Calu3 (cell line): ENCODE data around the gene COL8A2. TPM values are rescaled to one million over a fixed set of nuclear protein-coding genes. Genes with fewer than 3 reads are reported as not detected.

Source experiments
- BruUV-seq: library from RNA; stranded (reverse); fragments of 400-500 nt; replicated peaks from 2 replicates; lab custom pipeline; 2021; lab: Mats Ljungman, UMichigan
- CTCF ChIA-PET: fragments of 300-600 bp; sonication (Branson Sonifier 250); formaldehyde crosslinking; loops from one replicate; lab custom pipeline; 2022; ENCODE audit warnings: antibody characterized with exemption; lab: Charles Lee
- DNase-seq: peaks from one replicate; pipeline ENCODE4 v3.0.0; 2022
- H3K27ac Mint-ChIP-seq: one replicate; pipeline ENCODE4 v1.8.0; 2022; ENCODE audit warnings: mixed read lengths; ENCODE audit not compliant: unreplicated experiment
- H3K27me3 Mint-ChIP-seq: one replicate; pipeline ENCODE4 v1.8.0; 2022; ENCODE audit warnings: mixed read lengths; ENCODE audit not compliant: unreplicated experiment
- H3K36me3 Mint-ChIP-seq: one replicate; pipeline ENCODE4 v1.8.0; 2022; ENCODE audit warnings: mild to moderate bottlenecking, moderate library complexity, mixed read lengths; ENCODE audit not compliant: insufficient read depth, unreplicated experiment
- H3K4me1 Mint-ChIP-seq: one replicate; pipeline ENCODE4 v1.8.0; 2022; ENCODE audit warnings: mild to moderate bottlenecking, low read depth, mixed read lengths; ENCODE audit not compliant: unreplicated experiment
- H3K4me3 Mint-ChIP-seq: one replicate; pipeline ENCODE4 v1.8.0; 2022; ENCODE audit warnings: mild to moderate bottlenecking, low read depth, moderate library complexity, mixed read lengths; ENCODE audit not compliant: unreplicated experiment
- H3K9me3 Mint-ChIP-seq: one replicate; pipeline ENCODE4 v1.8.0; 2022; ENCODE audit warnings: low read depth, mixed read lengths; ENCODE audit not compliant: unreplicated experiment
- CTCF ChIP-seq: fragments of 200-600 bp; IDR thresholded peaks from one replicate; pipeline ENCODE4 v1.8.0; 2022; ENCODE audit warnings: antibody characterized with exemption; ENCODE audit not compliant: unreplicated experiment
- intact Hi-C: fragments of 100-400 bp; cut with micrococcal nuclease; formaldehyde crosslinking; loops from one replicate; pipeline ENCODE4 v1.10.0; 2022; ENCODE audit not compliant: unreplicated experiment
- total RNA-seq: library from RNA; stranded (reverse); gene quantifications from 2 replicates; pipeline ENCODE4 v1.2.3, GENCODE V29; 2022

COL8A2 gene
- total RNA-seq, 1 experiment from 2014 or later = not detected

GRCh38 chr1:36134031-36134430, 9.0 kb upstream of the COL8A2 start:
- no peak for DNase-seq
- H3K4me1 Mint-ChIP-seq = peaks cover 30% of the 10 kb centered on the region
- H3K4me3 Mint-ChIP-seq = no peak overlapping the region
- H3K36me3 Mint-ChIP-seq = peaks cover 24% of the 10 kb centered on the region
- intact Hi-C loops = loop anchor here (1.0 kb wide), 1 partner anchor 35 kb away; no protein-coding TSS in a partner anchor
- H3K27me3 Mint-ChIP-seq = no peaks in the 10 kb centered on the region
- TF ChIP-seq CTCF = no peak
- no peaks in the 10 kb centered on the region for H3K9me3 Mint-ChIP-seq
- H3K27ac Mint-ChIP-seq = no peak overlapping the region
- CTCF ChIA-PET = interaction anchor here (0.6 to 2.5 kb wide), 10 partner anchors 16 to 166 kb away, joined by 3 to 29 read pairs (median 4); partner anchors contain the start of gene TRAPPC3
- BruUV-seq = no TSS peak

GRCh38 chr1:36133484-36133883, 8.5 kb upstream of the COL8A2 start:
- intact Hi-C loops = no loop called here
- TF ChIP-seq CTCF = no peak
- Mint-ChIP-seq H3K27me3 (no peaks in the 10 kb centered on the region), H3K9me3 (no peaks in the 10 kb centered on the region), H3K27ac (no peak overlapping the region), H3K4me3 (no peak overlapping the region), H3K36me3 (peaks cover 21% of the 10 kb centered on the region), H3K4me1 (peaks cover 30% of the 10 kb centered on the region)
- BruUV-seq = no TSS peak
- CTCF ChIA-PET = interaction anchor here (0.6 to 2.5 kb wide), 7 partner anchors 17 to 166 kb away, joined by 3 to 16 read pairs (median 4); no protein-coding TSS in a partner anchor
- DNase-seq = peak; percentile 79

- DNase-seq = no peak
- Mint-ChIP-seq H3K27me3 (no peaks in the 10 kb centered on the region), H3K36me3 (peaks cover 11% of the 10 kb centered on the region), H3K4me1 (peaks cover 30% of the 10 kb centered on the region), H3K27ac (no peak overlapping the region), H3K4me3 (no peak overlapping the region), H3K9me3 (no peaks in the 10 kb centered on the region)
- CTCF ChIA-PET = no interaction called here
- intact Hi-C loops = no loop called here
- BruUV-seq = no TSS peak
- TF ChIP-seq CTCF = no peak
Observed at GRCh38 chr1:36132029-36132428, 7.0 kb upstream of the COL8A2 start.

- intact Hi-C loops = no loop called here
- Mint-ChIP-seq H3K4me3 (no peak overlapping the region), H3K27ac (no peak overlapping the region), H3K36me3 (no peaks in the 10 kb centered on the region), H3K4me1 (peaks cover 6% of the 10 kb centered on the region), H3K9me3 (no peaks in the 10 kb centered on the region), H3K27me3 (peaks cover 31% of the 10 kb centered on the region)
- CTCF ChIA-PET = no interaction called here
- DNase-seq = no peak
- no peak for TF ChIP-seq CTCF
- BruUV-seq = no TSS peak
Observed at GRCh38 chr1:36128905-36129206, 3.8 kb upstream of the COL8A2 start.
